ENCODE data around the gene CD7. TPM values are rescaled to one million over a fixed set of nuclear protein-coding genes. Genes with fewer than 3 reads are reported as not detected.
A peak's percentile ranks its signal among the peaks of the same experiment; 100 is the strongest.

The CD7 gene
- total RNA-seq, 1 experiment from 2014 or later: not detected

DNA sequence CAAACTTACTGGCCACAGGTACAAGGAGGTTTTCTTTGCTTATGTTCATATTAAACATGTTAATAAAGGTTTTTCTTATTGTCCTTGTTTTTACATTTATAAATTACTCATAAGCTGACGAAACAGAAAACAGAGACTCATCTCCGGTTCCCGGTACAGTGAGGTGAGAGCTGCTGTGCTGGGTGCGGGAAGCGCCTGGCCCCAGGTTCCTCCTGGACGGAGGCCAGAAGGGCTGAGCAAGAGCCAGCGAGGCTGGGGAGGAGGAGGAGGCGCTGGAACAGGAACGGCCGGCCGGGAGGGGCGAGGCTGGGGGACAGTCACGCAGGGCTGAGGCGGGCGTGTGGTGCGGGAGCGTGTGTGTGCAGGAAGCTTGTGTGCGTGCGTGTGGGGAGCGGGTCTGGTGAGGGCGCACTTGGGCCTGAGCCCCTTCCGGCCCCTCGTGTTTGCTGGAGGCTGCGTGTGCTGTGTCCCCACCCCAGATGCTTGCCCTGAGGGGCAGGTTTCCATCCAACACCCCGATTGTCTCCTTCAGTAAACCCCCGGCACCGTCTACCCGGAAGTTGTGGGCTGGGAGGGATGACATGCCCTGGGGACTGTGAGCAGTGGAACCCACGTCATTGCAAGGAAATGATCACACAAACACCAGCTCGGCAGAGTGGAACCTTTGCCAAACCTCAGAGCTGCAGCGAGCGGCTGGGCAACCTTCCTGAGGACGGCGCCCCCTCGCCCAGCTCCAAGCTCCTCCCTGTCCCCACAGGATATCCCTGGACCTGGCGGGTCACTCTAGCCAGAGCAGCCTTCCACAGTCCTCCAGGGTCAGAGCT, 19.5 kb downstream of the CD7 start:
- POLR2A ChIA-PET (ENCODE audit: low non-redundant PET): interaction anchor here (0.5 to 0.7 kb wide), 2 partner anchors 56 to 314 kb away, joined by 4 read pairs; no protein-coding TSS in a partner anchor
- H3K27ac ChIP-seq (ENCODE audit: low read depth, low read length, poor library complexity, severe bottlenecking): peak overlapping the region; percentile 65
- H3K27me3 ChIP-seq (replicated peaks; ENCODE audit: insufficient read depth, low read depth, low read length, poor library complexity): no peaks in the 10 kb centered on the region
- CTCF ChIA-PET: no interaction called here
- DNase-seq (ENCODE audit: low spot score): peak; percentile 73
- no TSS peak for BruUV-seq (replicated peaks)
- H3K4me3 ChIP-seq (ENCODE audit: low read depth, low read length, poor library complexity, severe bottlenecking): peak overlapping the region; percentile 35
- H3K4me1 ChIP-seq (ENCODE audit: insufficient read depth, low read length, poor library complexity, severe bottlenecking): peaks cover 19% of the 10 kb centered on the region
- H3K9me3 ChIP-seq (ENCODE audit: low read depth, low read length, poor library complexity, severe bottlenecking): no peaks in the 10 kb centered on the region
- intact Hi-C loops (cut with micrococcal nuclease; ENCODE audit: unreplicated experiment): loop anchor here (2.0 kb wide), 1 partner anchor 59 kb away; no protein-coding TSS in a partner anchor
- no peaks in the 10 kb centered on the region for H3K36me3 ChIP-seq (ENCODE audit: insufficient read depth, low read length, poor library complexity, severe bottlenecking)
- TF ChIP-seq, protein P1, sequence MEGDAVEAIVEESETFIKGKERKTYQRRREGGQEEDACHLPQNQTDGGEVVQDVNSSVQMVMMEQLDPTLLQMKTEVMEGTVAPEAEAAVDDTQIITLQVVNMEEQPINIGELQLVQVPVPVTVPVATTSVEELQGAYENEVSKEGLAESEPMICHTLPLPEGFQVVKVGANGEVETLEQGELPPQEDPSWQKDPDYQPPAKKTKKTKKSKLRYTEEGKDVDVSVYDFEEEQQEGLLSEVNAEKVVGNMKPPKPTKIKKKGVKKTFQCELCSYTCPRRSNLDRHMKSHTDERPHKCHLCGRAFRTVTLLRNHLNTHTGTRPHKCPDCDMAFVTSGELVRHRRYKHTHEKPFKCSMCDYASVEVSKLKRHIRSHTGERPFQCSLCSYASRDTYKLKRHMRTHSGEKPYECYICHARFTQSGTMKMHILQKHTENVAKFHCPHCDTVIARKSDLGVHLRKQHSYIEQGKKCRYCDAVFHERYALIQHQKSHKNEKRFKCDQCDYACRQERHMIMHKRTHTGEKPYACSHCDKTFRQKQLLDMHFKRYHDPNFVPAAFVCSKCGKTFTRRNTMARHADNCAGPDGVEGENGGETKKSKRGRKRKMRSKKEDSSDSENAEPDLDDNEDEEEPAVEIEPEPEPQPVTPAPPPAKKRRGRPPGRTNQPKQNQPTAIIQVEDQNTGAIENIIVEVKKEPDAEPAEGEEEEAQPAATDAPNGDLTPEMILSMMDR (conservative IDR thresholded peaks at IDR 0.05; ENCODE audit: low read depth, low read length): no peak
- no peak for TF ChIP-seq EZH2 (IDR thresholded peaks at IDR 0.05; ENCODE audit: borderline replicate concordance, low read depth, low read length, poor library complexity, severe bottlenecking)

DNA sequence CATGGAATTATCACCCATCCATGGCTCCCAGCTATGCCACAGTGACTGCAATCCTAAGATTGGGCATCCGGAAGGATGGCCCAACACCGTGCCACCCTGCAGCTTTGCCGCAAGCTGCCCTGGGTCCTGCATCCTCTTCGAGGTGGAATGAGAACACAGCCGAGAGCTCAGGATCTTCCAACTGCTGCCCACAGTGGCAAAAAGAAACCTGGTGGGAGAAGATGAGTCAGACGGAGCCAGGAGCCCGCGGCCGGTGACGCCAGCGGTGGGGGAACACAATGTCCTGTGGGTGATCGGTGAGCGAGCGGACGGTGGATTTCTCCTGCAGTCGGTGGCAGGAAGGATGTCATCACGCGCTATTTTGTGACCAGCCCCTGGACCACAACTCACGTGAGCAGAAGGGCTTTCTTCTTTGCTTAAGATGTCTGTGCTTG, 20.1 kb downstream of the CD7 start:
- intact Hi-C loops (cut with micrococcal nuclease; ENCODE audit: unreplicated experiment): no loop called here
- H3K36me3 ChIP-seq (ENCODE audit: insufficient read depth, low read length, poor library complexity, severe bottlenecking): no peaks in the 10 kb centered on the region
- H3K27me3 ChIP-seq (replicated peaks; ENCODE audit: insufficient read depth, low read depth, low read length, poor library complexity): no peaks in the 10 kb centered on the region
- no peaks in the 10 kb centered on the region for H3K9me3 ChIP-seq (ENCODE audit: low read depth, low read length, poor library complexity, severe bottlenecking)
- H3K4me1 ChIP-seq (ENCODE audit: insufficient read depth, low read length, poor library complexity, severe bottlenecking): peaks cover 19% of the 10 kb centered on the region
- no peak overlapping the region for H3K27ac ChIP-seq (ENCODE audit: low read depth, low read length, poor library complexity, severe bottlenecking)
- ChIA-PET POLR2A (ENCODE audit: low non-redundant PET) (no interaction called here), CTCF (no interaction called here)
- no peak for DNase-seq (ENCODE audit: low spot score)
- no peak for TF ChIP-seq EZH2 (IDR thresholded peaks at IDR 0.05; ENCODE audit: borderline replicate concordance, low read depth, low read length, poor library complexity, severe bottlenecking)
- TF ChIP-seq, protein P1 (conservative IDR thresholded peaks at IDR 0.05; ENCODE audit: low read depth, low read length): no peak
- BruUV-seq (replicated peaks): no TSS peak
- H3K4me3 ChIP-seq (ENCODE audit: low read depth, low read length, poor library complexity, severe bottlenecking): peak overlapping the region; percentile 35

DNA sequence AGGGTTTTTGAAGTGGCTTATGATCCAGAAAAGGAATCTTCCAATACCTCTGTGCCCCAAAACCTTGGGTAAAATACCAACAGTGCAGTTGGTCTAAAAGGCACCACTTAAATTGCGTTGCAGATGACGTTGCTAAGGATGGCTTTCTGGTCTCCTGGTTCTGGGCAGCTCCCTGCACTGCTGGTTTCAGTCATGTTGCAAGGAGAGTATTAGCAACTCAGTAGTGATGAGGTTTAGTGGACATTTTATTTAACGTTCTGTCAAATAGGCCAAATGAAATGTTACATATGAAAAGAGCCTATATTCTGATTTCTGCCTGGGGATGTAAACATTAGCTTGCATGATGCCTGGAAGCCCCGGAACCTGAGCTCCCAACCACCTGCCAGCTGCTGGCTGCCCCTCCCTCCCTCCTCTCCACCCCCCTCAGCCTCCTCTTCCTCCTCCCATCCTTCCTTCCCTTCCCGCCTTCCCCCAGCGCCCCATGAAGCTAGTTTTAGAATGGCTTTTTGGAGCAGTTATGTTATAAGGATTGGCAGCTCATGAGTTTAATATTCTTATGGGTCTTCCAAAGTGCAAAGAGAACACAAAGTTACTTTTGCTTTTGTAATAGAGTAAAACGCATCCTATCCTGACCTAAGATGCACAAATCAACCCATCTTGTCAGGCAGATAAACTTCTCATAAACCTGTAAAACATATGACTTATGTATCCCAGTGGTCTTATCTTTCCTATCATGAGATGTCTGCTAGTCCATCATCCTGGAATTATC, 20.7 kb downstream of the CD7 start:
- CTCF ChIA-PET: no interaction called here
- Histone ChIP-seq H3K27ac (ENCODE audit: low read depth, low read length, poor library complexity, severe bottlenecking) (no peak overlapping the region), H3K4me1 (ENCODE audit: insufficient read depth, low read length, poor library complexity, severe bottlenecking) (peaks cover 19% of the 10 kb centered on the region), H3K27me3 (replicated peaks; ENCODE audit: insufficient read depth, low read depth, low read length, poor library complexity) (no peaks in the 10 kb centered on the region), H3K9me3 (ENCODE audit: low read depth, low read length, poor library complexity, severe bottlenecking) (no peaks in the 10 kb centered on the region), H3K36me3 (ENCODE audit: insufficient read depth, low read length, poor library complexity, severe bottlenecking) (no peaks in the 10 kb centered on the region), H3K4me3 (ENCODE audit: low read depth, low read length, poor library complexity, severe bottlenecking) (peak overlapping the region; percentile 35)
- POLR2A ChIA-PET (ENCODE audit: low non-redundant PET): interaction anchor here (0.7 kb wide), 1 partner anchor 72 kb away, joined by 5 read pairs; no protein-coding TSS in a partner anchor
- intact Hi-C loops (cut with micrococcal nuclease; ENCODE audit: unreplicated experiment): no loop called here
- BruUV-seq (replicated peaks): no TSS peak
- no peak for DNase-seq (ENCODE audit: low spot score)
- TF ChIP-seq, protein P1 (conservative IDR thresholded peaks at IDR 0.05; ENCODE audit: low read depth, low read length): no peak
- TF ChIP-seq EZH2 (IDR thresholded peaks at IDR 0.05; ENCODE audit: borderline replicate concordance, low read depth, low read length, poor library complexity, severe bottlenecking): no peak

Measured in A673 (cell line).